NB4 (cell line): ENCODE results near the gene DHFR2.

Experiments used
- MAX ChIP-seq: IDR thresholded peaks from 2 replicates; pipeline ENCODE4 v1.6.1; 2011; ENCODE audit warnings: low read depth, low read length
- POLR2A ChIP-seq: IDR thresholded peaks from 2 replicates; pipeline ENCODE4 v1.6.1; 2011; ENCODE audit warnings: mild to moderate bottlenecking; ENCODE audit not compliant: insufficient read length; ENCODE audit errors: extremely low read depth
- TF ChIP-seq, protein P1 (sequence below): IDR thresholded peaks from one replicate; pipeline ENCODE4 v1.5.1; 2012; ENCODE audit warnings: low read depth, low read length

- TF ChIP-seq POLR2A (no peak), MAX (no peak)
- TF ChIP-seq, protein P1, sequence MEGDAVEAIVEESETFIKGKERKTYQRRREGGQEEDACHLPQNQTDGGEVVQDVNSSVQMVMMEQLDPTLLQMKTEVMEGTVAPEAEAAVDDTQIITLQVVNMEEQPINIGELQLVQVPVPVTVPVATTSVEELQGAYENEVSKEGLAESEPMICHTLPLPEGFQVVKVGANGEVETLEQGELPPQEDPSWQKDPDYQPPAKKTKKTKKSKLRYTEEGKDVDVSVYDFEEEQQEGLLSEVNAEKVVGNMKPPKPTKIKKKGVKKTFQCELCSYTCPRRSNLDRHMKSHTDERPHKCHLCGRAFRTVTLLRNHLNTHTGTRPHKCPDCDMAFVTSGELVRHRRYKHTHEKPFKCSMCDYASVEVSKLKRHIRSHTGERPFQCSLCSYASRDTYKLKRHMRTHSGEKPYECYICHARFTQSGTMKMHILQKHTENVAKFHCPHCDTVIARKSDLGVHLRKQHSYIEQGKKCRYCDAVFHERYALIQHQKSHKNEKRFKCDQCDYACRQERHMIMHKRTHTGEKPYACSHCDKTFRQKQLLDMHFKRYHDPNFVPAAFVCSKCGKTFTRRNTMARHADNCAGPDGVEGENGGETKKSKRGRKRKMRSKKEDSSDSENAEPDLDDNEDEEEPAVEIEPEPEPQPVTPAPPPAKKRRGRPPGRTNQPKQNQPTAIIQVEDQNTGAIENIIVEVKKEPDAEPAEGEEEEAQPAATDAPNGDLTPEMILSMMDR: no peak
Observed at GRCh38 chr3:94065819-94066480, 3.2 kb upstream of the DHFR2 start.
